ENCODE data around the gene ARAP1. TPM values are rescaled to one million over a fixed set of nuclear protein-coding genes. Genes with fewer than 3 reads are reported as not detected.

ARAP1 gene
- total RNA-seq, 1 experiment from 2014 or later: 53.0 TPM

DNA sequence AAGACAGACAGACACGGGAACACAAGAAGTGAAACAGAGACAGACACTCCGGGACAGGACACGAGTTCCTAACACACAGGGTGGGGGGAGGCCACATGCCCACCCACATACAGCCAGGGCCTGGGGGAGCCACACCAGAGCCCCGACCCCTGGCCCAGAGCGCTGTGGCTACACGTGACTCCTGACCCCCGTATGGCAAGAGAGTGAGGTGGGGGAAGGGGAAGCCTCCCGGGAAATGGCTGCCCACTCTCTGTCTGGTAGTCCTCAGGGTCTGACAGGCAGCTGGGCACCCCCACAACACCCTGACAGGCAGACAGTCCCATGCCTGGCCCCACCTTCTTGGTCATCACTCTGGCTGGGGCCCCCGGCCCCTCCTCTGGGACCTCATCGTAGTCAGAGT, 39.4 kb downstream of the ARAP1 start:
- Mint-ChIP-seq H3K27ac (ENCODE audit: unreplicated experiment) (no peak overlapping the region), H3K36me3 (ENCODE audit: insufficient read depth, unreplicated experiment) (peaks cover 16% of the 10 kb centered on the region), H3K4me3 (ENCODE audit: low read depth, unreplicated experiment) (no peak overlapping the region), H3K4me1 (ENCODE audit: low read depth, unreplicated experiment) (no peaks in the 10 kb centered on the region), H3K27me3 (ENCODE audit: unreplicated experiment) (no peaks in the 10 kb centered on the region), H3K9me3 (ENCODE audit: low read depth, unreplicated experiment) (no peaks in the 10 kb centered on the region)
- no TSS peak for BruUV-seq (replicated peaks)
- intact Hi-C loops (cut with micrococcal nuclease; ENCODE audit: unreplicated experiment): no loop called here
- CTCF ChIA-PET: no interaction called here
- no peak for DNase-seq
- TF ChIP-seq, protein P1, sequence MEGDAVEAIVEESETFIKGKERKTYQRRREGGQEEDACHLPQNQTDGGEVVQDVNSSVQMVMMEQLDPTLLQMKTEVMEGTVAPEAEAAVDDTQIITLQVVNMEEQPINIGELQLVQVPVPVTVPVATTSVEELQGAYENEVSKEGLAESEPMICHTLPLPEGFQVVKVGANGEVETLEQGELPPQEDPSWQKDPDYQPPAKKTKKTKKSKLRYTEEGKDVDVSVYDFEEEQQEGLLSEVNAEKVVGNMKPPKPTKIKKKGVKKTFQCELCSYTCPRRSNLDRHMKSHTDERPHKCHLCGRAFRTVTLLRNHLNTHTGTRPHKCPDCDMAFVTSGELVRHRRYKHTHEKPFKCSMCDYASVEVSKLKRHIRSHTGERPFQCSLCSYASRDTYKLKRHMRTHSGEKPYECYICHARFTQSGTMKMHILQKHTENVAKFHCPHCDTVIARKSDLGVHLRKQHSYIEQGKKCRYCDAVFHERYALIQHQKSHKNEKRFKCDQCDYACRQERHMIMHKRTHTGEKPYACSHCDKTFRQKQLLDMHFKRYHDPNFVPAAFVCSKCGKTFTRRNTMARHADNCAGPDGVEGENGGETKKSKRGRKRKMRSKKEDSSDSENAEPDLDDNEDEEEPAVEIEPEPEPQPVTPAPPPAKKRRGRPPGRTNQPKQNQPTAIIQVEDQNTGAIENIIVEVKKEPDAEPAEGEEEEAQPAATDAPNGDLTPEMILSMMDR (IDR thresholded peaks at IDR 0.05; ENCODE audit: unreplicated experiment): no peak

- H3K27ac Mint-ChIP-seq (ENCODE audit: unreplicated experiment): no peak overlapping the region
- H3K9me3 Mint-ChIP-seq (ENCODE audit: low read depth, unreplicated experiment): no peaks in the 10 kb centered on the region
- intact Hi-C loops (cut with micrococcal nuclease; ENCODE audit: unreplicated experiment): no loop called here
- BruUV-seq (replicated peaks): no TSS peak
- no peaks in the 10 kb centered on the region for H3K27me3 Mint-ChIP-seq (ENCODE audit: unreplicated experiment)
- no peak for DNase-seq
- H3K4me1 Mint-ChIP-seq (ENCODE audit: low read depth, unreplicated experiment): no peaks in the 10 kb centered on the region
- TF ChIP-seq, protein P1 (IDR thresholded peaks at IDR 0.05; ENCODE audit: unreplicated experiment): no peak
- H3K36me3 Mint-ChIP-seq (ENCODE audit: insufficient read depth, unreplicated experiment): peaks cover 20% of the 10 kb centered on the region
- H3K4me3 Mint-ChIP-seq (ENCODE audit: low read depth, unreplicated experiment): no peak overlapping the region
- CTCF ChIA-PET: no interaction called here
Measured at GRCh38 chr11:72712168-72712751, 39.9 kb downstream of the ARAP1 start.

- CTCF ChIA-PET: no interaction called here
- H3K9me3 Mint-ChIP-seq (ENCODE audit: low read depth, unreplicated experiment): no peaks in the 10 kb centered on the region
- no peak for DNase-seq
- H3K27me3 Mint-ChIP-seq (ENCODE audit: unreplicated experiment): no peaks in the 10 kb centered on the region
- no peak overlapping the region for H3K4me3 Mint-ChIP-seq (ENCODE audit: low read depth, unreplicated experiment)
- TF ChIP-seq, protein P1 (IDR thresholded peaks at IDR 0.05; ENCODE audit: unreplicated experiment): no peak
- no peaks in the 10 kb centered on the region for H3K4me1 Mint-ChIP-seq (ENCODE audit: low read depth, unreplicated experiment)
- no peak overlapping the region for H3K27ac Mint-ChIP-seq (ENCODE audit: unreplicated experiment)
- intact Hi-C loops (cut with micrococcal nuclease; ENCODE audit: unreplicated experiment): no loop called here
- no TSS peak for BruUV-seq (replicated peaks)
- peaks cover 22% of the 10 kb centered on the region for H3K36me3 Mint-ChIP-seq (ENCODE audit: insufficient read depth, unreplicated experiment)
Measured at GRCh38 chr11:72711141-72711540, 41.1 kb downstream of the ARAP1 start.

DNA sequence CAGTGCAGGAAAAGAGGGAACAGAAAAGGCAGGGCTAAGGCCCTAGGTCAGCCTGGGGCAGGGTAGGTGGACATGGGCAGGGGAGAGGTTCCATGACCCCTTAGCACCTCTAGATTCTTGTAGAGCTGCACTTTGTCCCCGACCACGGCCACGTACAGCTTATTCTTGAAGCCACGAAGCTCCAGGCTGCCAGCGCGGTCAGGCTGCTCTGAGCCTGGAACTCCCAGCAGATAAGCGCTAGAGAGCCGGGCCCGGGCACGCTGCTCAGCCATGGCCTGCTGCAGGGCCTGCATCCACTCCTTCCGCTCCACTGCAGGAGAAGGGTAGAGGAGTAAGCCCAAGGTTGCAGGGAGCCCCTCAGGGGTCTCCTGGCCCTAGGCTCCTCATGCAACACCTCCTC, 41.9 kb downstream of the ARAP1 start:
- intact Hi-C loops (cut with micrococcal nuclease; ENCODE audit: unreplicated experiment): no loop called here
- Mint-ChIP-seq H3K27ac (ENCODE audit: unreplicated experiment) (no peak overlapping the region), H3K36me3 (ENCODE audit: insufficient read depth, unreplicated experiment) (peaks cover 22% of the 10 kb centered on the region), H3K9me3 (ENCODE audit: low read depth, unreplicated experiment) (no peaks in the 10 kb centered on the region), H3K4me1 (ENCODE audit: low read depth, unreplicated experiment) (no peaks in the 10 kb centered on the region), H3K27me3 (ENCODE audit: unreplicated experiment) (no peaks in the 10 kb centered on the region), H3K4me3 (ENCODE audit: low read depth, unreplicated experiment) (no peak overlapping the region)
- DNase-seq: no peak
- no TSS peak for BruUV-seq (replicated peaks)
- CTCF ChIA-PET: no interaction called here
- TF ChIP-seq, protein P1 (IDR thresholded peaks at IDR 0.05; ENCODE audit: unreplicated experiment): no peak
